A549 (cell line): Measurements from ENCODE around the gene FOXO1.

Experiments
- BCL3 ChIP-seq: fragments of >200 bp; sonication (Bioruptor Twin); formaldehyde crosslinking; IDR thresholded peaks from 3 replicates; pipeline ENCODE4 v1.6.1; 2016
- CEBPB ChIP-seq, 2 experiments: fragments of >200 bp in 1 of 2; sonication (Bioruptor Twin) in 1 of 2; formaldehyde crosslinking in 1 of 2; IDR thresholded peaks; 2 replicates each; pipeline ENCODE4 v1.6.1; 2012 to 2016
- CHD4 ChIP-seq: fragments of 200-600 bp; sonication (generic); IDR thresholded peaks from 2 replicates; pipeline ENCODE4 v1.6.1; 2016; ENCODE audit warnings: antibody characterized with exemption, mild to moderate bottlenecking, borderline replicate concordance
- EP300 ChIP-seq, 2 experiments: fragments of >200 bp; sonication (Bioruptor Twin); formaldehyde crosslinking; IDR thresholded peaks; 2 replicates in 1 of 2; 3 replicates in 1 of 2; pipeline ENCODE4 v1.6.1; 2016 to 2017
- JUN ChIP-seq, 2 experiments: fragments of >200 bp; sonication (Bioruptor Twin); formaldehyde crosslinking; IDR thresholded peaks; 2 replicates in 1 of 2; 3 replicates in 1 of 2; pipeline ENCODE4 v1.6.1; 2016 to 2017
- JUNB ChIP-seq: fragments of >200 bp; sonication (Bioruptor Twin); formaldehyde crosslinking; IDR thresholded peaks from 2 replicates; pipeline ENCODE4 v1.6.1; 2016
- NR3C1 ChIP-seq: fragments of >200 bp; sonication (Bioruptor Twin); formaldehyde crosslinking; IDR thresholded peaks from 3 replicates; pipeline ENCODE4 v1.6.1; 2017
- POLR2A ChIP-seq: IDR thresholded peaks from 2 replicates; pipeline ENCODE4 v1.6.1; 2012; ENCODE audit warnings: mild to moderate bottlenecking, low read length
- RAD21 ChIP-seq, 2 experiments: fragments of >200 bp in 1 of 2; sonication (Bioruptor Twin) in 1 of 2; formaldehyde crosslinking in 1 of 2; IDR thresholded peaks in 1 of 2; conservative IDR thresholded peaks in 1 of 2; 2 replicates in 1 of 2; 3 replicates in 1 of 2; pipeline ENCODE4 v1.6.1; 2012 to 2018; ENCODE audit warnings: inconsistent platforms in 1 of 2
- REST ChIP-seq: fragments of 200-600 bp; sonication (generic); IDR thresholded peaks from 2 replicates; pipeline ENCODE4 v1.6.1; 2016; ENCODE audit warnings: antibody characterized with exemption, mild to moderate bottlenecking, moderate library complexity
- RFX5 ChIP-seq: fragments of 450-650 bp; IDR thresholded peaks from 2 replicates; pipeline ENCODE4 v1.7.1; 2014; ENCODE audit warnings: antibody characterized with exemption, mild to moderate bottlenecking, moderate library complexity
- TF ChIP-seq, protein P1 (sequence below): fragments of >200 bp; sonication (Bioruptor Twin); formaldehyde crosslinking; IDR thresholded peaks from 3 replicates; pipeline ENCODE4 v1.5.1; 2016
- TF ChIP-seq, protein P2 (sequence below): IDR thresholded peaks from 2 replicates; pipeline ENCODE4 v1.6.1; 2012
- TF ChIP-seq, protein P3 (sequence below): fragments of 150-350 bp; IDR thresholded peaks from 2 replicates; pipeline ENCODE4 v1.6.1; 2014; ENCODE audit warnings: low read depth, mild to moderate bottlenecking, low read length

DNA sequence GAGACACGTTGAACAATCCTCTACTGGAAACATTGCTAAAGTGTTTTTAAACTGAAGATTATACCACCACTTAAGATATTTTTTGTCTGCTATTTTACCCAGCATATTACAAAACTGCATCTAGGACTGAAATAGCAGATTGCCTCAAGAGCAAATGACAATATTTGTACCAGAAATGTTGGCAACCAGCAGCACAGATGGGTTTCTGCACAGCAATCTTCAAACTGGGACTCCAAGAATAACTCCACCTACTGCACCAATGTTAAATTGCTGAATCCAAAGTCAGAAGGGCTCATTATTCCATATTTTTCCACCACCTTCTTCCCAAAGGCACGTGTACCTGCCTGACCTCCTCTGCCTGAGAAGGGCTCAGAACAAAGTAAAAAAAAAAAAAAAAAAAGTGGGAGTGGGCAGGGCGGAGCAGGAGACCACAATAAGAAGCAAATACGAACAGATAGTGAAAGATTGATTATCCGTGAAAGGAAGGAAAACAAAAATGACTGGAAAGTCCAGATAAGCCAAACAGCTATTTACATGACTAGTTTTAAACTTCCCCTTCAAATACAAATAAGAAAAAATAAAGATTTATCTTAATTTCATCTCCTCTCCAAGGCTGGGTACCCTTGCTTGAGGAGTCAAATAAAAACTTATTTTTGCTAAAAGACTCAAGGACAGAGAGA lies 79.4 kb downstream of the FOXO1 start:
- TF ChIP-seq, protein P1, sequence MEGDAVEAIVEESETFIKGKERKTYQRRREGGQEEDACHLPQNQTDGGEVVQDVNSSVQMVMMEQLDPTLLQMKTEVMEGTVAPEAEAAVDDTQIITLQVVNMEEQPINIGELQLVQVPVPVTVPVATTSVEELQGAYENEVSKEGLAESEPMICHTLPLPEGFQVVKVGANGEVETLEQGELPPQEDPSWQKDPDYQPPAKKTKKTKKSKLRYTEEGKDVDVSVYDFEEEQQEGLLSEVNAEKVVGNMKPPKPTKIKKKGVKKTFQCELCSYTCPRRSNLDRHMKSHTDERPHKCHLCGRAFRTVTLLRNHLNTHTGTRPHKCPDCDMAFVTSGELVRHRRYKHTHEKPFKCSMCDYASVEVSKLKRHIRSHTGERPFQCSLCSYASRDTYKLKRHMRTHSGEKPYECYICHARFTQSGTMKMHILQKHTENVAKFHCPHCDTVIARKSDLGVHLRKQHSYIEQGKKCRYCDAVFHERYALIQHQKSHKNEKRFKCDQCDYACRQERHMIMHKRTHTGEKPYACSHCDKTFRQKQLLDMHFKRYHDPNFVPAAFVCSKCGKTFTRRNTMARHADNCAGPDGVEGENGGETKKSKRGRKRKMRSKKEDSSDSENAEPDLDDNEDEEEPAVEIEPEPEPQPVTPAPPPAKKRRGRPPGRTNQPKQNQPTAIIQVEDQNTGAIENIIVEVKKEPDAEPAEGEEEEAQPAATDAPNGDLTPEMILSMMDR, result no peak
- TF ChIP-seq POLR2A (no peak), NR3C1 (no peak), REST (no peak), RFX5 (no peak), BCL3 (no peak), CEBPB (IDR thresholded peaks at IDR 0.05) (no peak), EP300 (IDR thresholded peaks at IDR 0.05) (no peak), JUNB (no peak), CHD4 (no peak), RAD21 (conservative IDR thresholded peaks at IDR 0.05 in 1 of 2, IDR thresholded peaks at IDR 0.05 in 1 of 2) (no peak), JUN (IDR thresholded peaks at IDR 0.05) (no peak)
- TF ChIP-seq, protein P2, sequence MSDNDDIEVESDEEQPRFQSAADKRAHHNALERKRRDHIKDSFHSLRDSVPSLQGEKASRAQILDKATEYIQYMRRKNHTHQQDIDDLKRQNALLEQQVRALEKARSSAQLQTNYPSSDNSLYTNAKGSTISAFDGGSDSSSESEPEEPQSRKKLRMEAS, result no peak
- TF ChIP-seq, protein P3, sequence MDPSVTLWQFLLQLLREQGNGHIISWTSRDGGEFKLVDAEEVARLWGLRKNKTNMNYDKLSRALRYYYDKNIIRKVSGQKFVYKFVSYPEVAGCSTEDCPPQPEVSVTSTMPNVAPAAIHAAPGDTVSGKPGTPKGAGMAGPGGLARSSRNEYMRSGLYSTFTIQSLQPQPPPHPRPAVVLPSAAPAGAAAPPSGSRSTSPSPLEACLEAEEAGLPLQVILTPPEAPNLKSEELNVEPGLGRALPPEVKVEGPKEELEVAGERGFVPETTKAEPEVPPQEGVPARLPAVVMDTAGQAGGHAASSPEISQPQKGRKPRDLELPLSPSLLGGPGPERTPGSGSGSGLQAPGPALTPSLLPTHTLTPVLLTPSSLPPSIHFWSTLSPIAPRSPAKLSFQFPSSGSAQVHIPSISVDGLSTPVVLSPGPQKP, result no peak
